Endothelial cell of umbilical vein (primary cell): ENCODE data around the gene PABPN1. TPM values are rescaled to one million over a fixed set of nuclear protein-coding genes. Genes with fewer than 3 reads are reported as not detected.

Experiments
- BruUV-seq: library from RNA; stranded (reverse); fragments of 400-500 nt; replicated peaks from 2 replicates; lab custom pipeline; 2021; lab: Mats Ljungman, UMichigan
- CTCF ChIA-PET: fragments of 300-600, 350-600 bp; sonication (Branson Sonifier 250); formaldehyde crosslinking; loops from one replicate; lab custom pipeline; 2021; ENCODE audit warnings: antibody characterized with exemption, inconsistent platforms; lab: Charles Lee
- POLR2A ChIA-PET: fragments of 300-600, 350-600 bp; sonication (Branson Sonifier 250); formaldehyde crosslinking; loops from one replicate; lab custom pipeline; 2021; ENCODE audit warnings: antibody characterized with exemption, inconsistent platforms; lab: Charles Lee
- DNase-seq: peaks from one replicate; pipeline ENCODE4 v3.0.0-alpha.2; 2011; ENCODE audit warnings: low read depth, low spot score
- FAIRE-seq: peaks from 2 replicates; lab custom pipeline; 2011; peaks lifted over from hg19 to GRCh38; lab: Jason Lieb, UNC
- H2AFZ ChIP-seq: 2 replicates; pipeline ENCODE4 v1.6.0; 2012; ENCODE audit warnings: low read depth, low read length, control low read depth, inconsistent platforms
- H3K27ac ChIP-seq: 2 replicates; pipeline ENCODE4 v1.5.1; 2011; ENCODE audit warnings: low read depth, mild to moderate bottlenecking, control low read depth, low read length, moderate library complexity; ENCODE audit not compliant: insufficient read depth
- H3K27me3 ChIP-seq, 2 experiments: 2 replicates each; pipeline versions ENCODE4 v1.6.0 to v1.6.1; 2011; ENCODE audit warnings: low read length in 2 of 2, mixed read lengths in 1 of 2; ENCODE audit not compliant: control insufficient read depth in 2 of 2, insufficient read depth in 2 of 2
- H3K36me3 ChIP-seq, 2 experiments: 2 replicates in 1 of 2; 3 replicates in 1 of 2; pipeline ENCODE4 v1.5.1; 2011; ENCODE audit warnings: low read length in 2 of 2, mild to moderate bottlenecking in 1 of 2, moderate library complexity in 1 of 2; ENCODE audit not compliant: control insufficient read depth in 2 of 2, insufficient read depth in 2 of 2; ENCODE audit errors: extremely low read depth in 1 of 2
- H3K4me1 ChIP-seq: 3 replicates; pipeline ENCODE4 v1.5.1; 2011; ENCODE audit warnings: mild to moderate bottlenecking, low read length; ENCODE audit not compliant: control insufficient read depth, insufficient read depth; ENCODE audit errors: extremely low read depth
- H3K4me2 ChIP-seq: 2 replicates; pipeline ENCODE4 v1.6.1; 2011; ENCODE audit warnings: low read length, control low read depth, mixed read lengths; ENCODE audit not compliant: insufficient read depth
- H3K4me3 ChIP-seq, 3 experiments: fragments of 200-600 bp in 1 of 3; sonication (generic), shearing (Covaris generic) in 1 of 3; replicated peaks in 1 of 3; 2 replicates each; pipeline ENCODE4 v1.5.1; 2011 to 2016; ENCODE audit warnings: control low read depth in 3 of 3, low read length in 3 of 3, mild to moderate bottlenecking in 2 of 3, inconsistent platforms in 1 of 3, low read depth in 1 of 3, moderate library complexity in 1 of 3; ENCODE audit not compliant: insufficient read depth in 1 of 3
- H3K79me2 ChIP-seq: 2 replicates; pipeline ENCODE4 v1.6.0; 2012; ENCODE audit warnings: low read length, inconsistent platforms; ENCODE audit not compliant: control insufficient read depth, insufficient read depth
- H3K9ac ChIP-seq: replicated peaks from 2 replicates; pipeline ENCODE3; 2011; ENCODE audit warnings: low read length, control low read depth; ENCODE audit not compliant: insufficient read depth; ENCODE audit errors: extremely low read depth
- H3K9me1 ChIP-seq: replicated peaks from 3 replicates; pipeline ENCODE4 v1.6.0; 2011; ENCODE audit warnings: mild to moderate bottlenecking, low read length; ENCODE audit not compliant: control insufficient read depth, insufficient read depth; ENCODE audit errors: extremely low read depth
- H3K9me3 ChIP-seq: replicated peaks from 2 replicates; pipeline ENCODE4 v1.5.1; 2012; ENCODE audit warnings: low read length, inconsistent platforms; ENCODE audit not compliant: control insufficient read depth, insufficient read depth
- H4K20me1 ChIP-seq: replicated peaks from 2 replicates; pipeline ENCODE3; 2011; ENCODE audit warnings: mild to moderate bottlenecking, low read length; ENCODE audit not compliant: control insufficient read depth, insufficient read depth; ENCODE audit errors: extremely low read depth
- EZH2 ChIP-seq: IDR thresholded peaks from 2 replicates; pipeline ENCODE4 v1.6.1; 2012; ENCODE audit warnings: borderline replicate concordance, low read depth, mild to moderate bottlenecking, moderate library complexity, low read length, inconsistent platforms; ENCODE audit not compliant: severe bottlenecking
- FOS ChIP-seq: IDR thresholded peaks from 2 replicates; pipeline ENCODE4 v1.6.1; 2011; ENCODE audit warnings: mild to moderate bottlenecking, low read length, moderate library complexity, borderline replicate concordance; ENCODE audit not compliant: insufficient read depth
- GATA2 ChIP-seq: IDR thresholded peaks from 2 replicates; pipeline ENCODE4 v1.7.0; 2011; ENCODE audit warnings: low read depth, mild to moderate bottlenecking, moderate library complexity, mixed read lengths, low read length; ENCODE audit not compliant: insufficient read length, insufficient read depth
- JUN ChIP-seq: IDR thresholded peaks from 2 replicates; pipeline ENCODE4 v1.6.1; 2011; ENCODE audit warnings: borderline replicate concordance, low read depth; ENCODE audit not compliant: insufficient read length, insufficient read depth
- MYC ChIP-seq: IDR thresholded peaks from one replicate; pipeline ENCODE4 v1.6.1; 2011; ENCODE audit warnings: mild to moderate bottlenecking, low read depth, low read length
- POLR2A ChIP-seq: IDR thresholded peaks from 2 replicates; pipeline ENCODE4 v1.6.1; 2012; ENCODE audit warnings: low read depth, mild to moderate bottlenecking, control low read depth, low read length
- POLR2AphosphoS5 ChIP-seq: IDR thresholded peaks from 2 replicates; pipeline ENCODE4 v1.6.1; 2012; ENCODE audit warnings: low read depth, mild to moderate bottlenecking, control low read depth, low read length, moderate library complexity; ENCODE audit not compliant: insufficient read depth
- dilution Hi-C: fragments of 300-500 bp; cut with MboI; formaldehyde crosslinking; loops from one replicate; pipeline ENCODE4 v1.15.0; 2019; ENCODE audit warnings: low sequenced_read_pairs; ENCODE audit not compliant: extremely low pct_ligation_motif_present
- intact Hi-C: fragments of 100-400 bp; cut with micrococcal nuclease; formaldehyde crosslinking; loops from one replicate; pipeline ENCODE4 v1.10.0; 2022
- polyA plus RNA-seq, 4 experiments: library from polyadenylated mRNA; depleted of rRNA in 3 of 4; stranded (reverse) in 3 of 4; unstranded in 1 of 4; fragments of >200 nt; gene quantifications; 2 replicates each; pipeline versions ENCODE4 v1.2.1 to v1.2.3, GENCODE V29; 2011 to 2012; ENCODE audit warnings: missing spikeins in 1 of 4
- total RNA-seq: library from RNA; stranded (reverse); gene quantifications from 2 replicates; pipeline ENCODE4 v1.2.3, GENCODE V29; 2021
- TF ChIP-seq, protein P1 (sequence below), 2 donors: IDR thresholded peaks; 1 replicate in 1 of 2; 2 replicates in 1 of 2; pipeline ENCODE4 v1.5.1; 2011; ENCODE audit warnings: low read length in 2 of 2, mild to moderate bottlenecking in 2 of 2, moderate library complexity in 2 of 2, control low read depth in 1 of 2, inconsistent platforms in 1 of 2, low read depth in 1 of 2; ENCODE audit not compliant: insufficient read depth in 1 of 2; ENCODE audit errors: extremely low read depth in 1 of 2
- TF ChIP-seq, protein P2 (sequence below): IDR thresholded peaks from 2 replicates; pipeline ENCODE4 v1.6.1; 2011; ENCODE audit not compliant: insufficient read depth, insufficient read length

The PABPN1 gene
- total and polyA plus RNA-seq, 2 donors (not counting 3 experiments of a cell fraction or from before 2014, with no cell fraction given) = 231 TPM

DNA sequence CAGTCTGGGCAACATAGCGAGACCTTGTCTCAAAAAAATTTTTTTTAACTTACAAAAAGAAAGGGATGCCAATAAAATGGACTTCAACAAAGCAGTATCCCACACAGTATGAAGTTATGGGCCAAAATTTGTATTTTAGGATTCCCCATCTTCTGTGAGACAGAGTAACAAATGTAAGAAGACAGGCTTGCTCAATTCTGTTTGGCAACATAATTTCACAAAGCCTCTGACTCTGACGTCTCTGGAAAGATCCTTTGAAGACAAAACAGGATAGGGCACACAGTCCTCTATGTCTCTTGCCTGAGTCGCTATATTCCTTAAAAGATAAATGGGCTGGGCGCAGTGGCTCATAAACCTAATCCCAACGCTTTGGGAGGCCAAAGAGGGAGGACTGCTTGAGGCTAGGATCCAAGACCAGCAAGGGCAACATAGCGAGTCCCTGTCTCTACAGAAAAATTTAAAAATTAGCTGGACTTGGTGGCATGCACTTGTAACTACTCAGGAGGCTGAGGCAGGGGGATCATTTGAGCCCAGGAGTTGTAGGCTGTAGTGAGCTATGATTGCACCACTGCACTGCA, 34.3 kb upstream of the PABPN1 start:
- peaks cover 2 to 12% of the 10 kb centered on the region in 2 experiments for H3K27me3 ChIP-seq
- H3K9ac ChIP-seq = peak overlapping the region; percentile 61
- CTCF ChIA-PET = interaction anchor here (0.8 to 4.7 kb wide), 9 partner anchors 7 to 166 kb away, joined by 3 to 36 read pairs (median 4); partner anchors contain the start of gene PABPN1
- no peaks in the 10 kb centered on the region for H4K20me1 ChIP-seq
- BruUV-seq = no TSS peak
- no peak for TF ChIP-seq POLR2AphosphoS5
- TF ChIP-seq JUN = no peak
- no peak for TF ChIP-seq FOS
- no peak for TF ChIP-seq POLR2A
- TF ChIP-seq, protein P1, sequence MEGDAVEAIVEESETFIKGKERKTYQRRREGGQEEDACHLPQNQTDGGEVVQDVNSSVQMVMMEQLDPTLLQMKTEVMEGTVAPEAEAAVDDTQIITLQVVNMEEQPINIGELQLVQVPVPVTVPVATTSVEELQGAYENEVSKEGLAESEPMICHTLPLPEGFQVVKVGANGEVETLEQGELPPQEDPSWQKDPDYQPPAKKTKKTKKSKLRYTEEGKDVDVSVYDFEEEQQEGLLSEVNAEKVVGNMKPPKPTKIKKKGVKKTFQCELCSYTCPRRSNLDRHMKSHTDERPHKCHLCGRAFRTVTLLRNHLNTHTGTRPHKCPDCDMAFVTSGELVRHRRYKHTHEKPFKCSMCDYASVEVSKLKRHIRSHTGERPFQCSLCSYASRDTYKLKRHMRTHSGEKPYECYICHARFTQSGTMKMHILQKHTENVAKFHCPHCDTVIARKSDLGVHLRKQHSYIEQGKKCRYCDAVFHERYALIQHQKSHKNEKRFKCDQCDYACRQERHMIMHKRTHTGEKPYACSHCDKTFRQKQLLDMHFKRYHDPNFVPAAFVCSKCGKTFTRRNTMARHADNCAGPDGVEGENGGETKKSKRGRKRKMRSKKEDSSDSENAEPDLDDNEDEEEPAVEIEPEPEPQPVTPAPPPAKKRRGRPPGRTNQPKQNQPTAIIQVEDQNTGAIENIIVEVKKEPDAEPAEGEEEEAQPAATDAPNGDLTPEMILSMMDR (IDR thresholded peaks at IDR 0.05; ENCODE audit: extremely low read depth in 1 of 2, insufficient read depth in 1 of 2, low read depth in 1 of 2, low read length in 2 of 2) = no peak
- TF ChIP-seq, protein P2, sequence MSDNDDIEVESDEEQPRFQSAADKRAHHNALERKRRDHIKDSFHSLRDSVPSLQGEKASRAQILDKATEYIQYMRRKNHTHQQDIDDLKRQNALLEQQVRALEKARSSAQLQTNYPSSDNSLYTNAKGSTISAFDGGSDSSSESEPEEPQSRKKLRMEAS = no peak
- no peak for TF ChIP-seq EZH2
- no peak for TF ChIP-seq GATA2
- TF ChIP-seq MYC = no peak
- peaks cover 14% of the 10 kb centered on the region for H3K79me2 ChIP-seq
- FAIRE-seq (no peak), DNase-seq (no peak)
- POLR2A ChIA-PET = interaction anchor here (1.1 kb wide), 1 partner anchor 14 kb away, joined by 5 read pairs; no protein-coding TSS in a partner anchor
- H3K36me3 ChIP-seq = no peaks in the 10 kb centered on the region
- H3K4me3 ChIP-seq = peak overlapping the region in 2 of 3 experiments; percentile 78 to 79
- H3K4me1 ChIP-seq = peaks cover 21% of the 10 kb centered on the region
- intact Hi-C loops (loop anchor here (1.0 to 2.0 kb wide), 4 partner anchors 8 to 182 kb away; partner anchors contain the start of genes NGDN and PABPN1), dilution Hi-C loops (no loop called here)
- peak overlapping the region; percentile 65 for H3K27ac ChIP-seq
- H3K9me3 ChIP-seq = no peaks in the 10 kb centered on the region
- H3K9me1 ChIP-seq = no peaks in the 10 kb centered on the region
- peak overlapping the region; percentile 90 for H2AFZ ChIP-seq
- H3K4me2 ChIP-seq = peak overlapping the region; percentile 92
